IPS DF 19.7 (cell line): ENCODE results near the gene BMP7.
"Not testable (repeated sequence)": the region's sequence is repeated elsewhere in the genome, so short reads cannot be mapped to it uniquely, and the experiment has no call there.

Source experiments
- DNase-seq: peaks from one replicate; pipeline ENCODE4 v3.0.0-alpha.2; 2013; ENCODE audit warnings: low read depth, low spot score

The BMP7 gene

DNA sequence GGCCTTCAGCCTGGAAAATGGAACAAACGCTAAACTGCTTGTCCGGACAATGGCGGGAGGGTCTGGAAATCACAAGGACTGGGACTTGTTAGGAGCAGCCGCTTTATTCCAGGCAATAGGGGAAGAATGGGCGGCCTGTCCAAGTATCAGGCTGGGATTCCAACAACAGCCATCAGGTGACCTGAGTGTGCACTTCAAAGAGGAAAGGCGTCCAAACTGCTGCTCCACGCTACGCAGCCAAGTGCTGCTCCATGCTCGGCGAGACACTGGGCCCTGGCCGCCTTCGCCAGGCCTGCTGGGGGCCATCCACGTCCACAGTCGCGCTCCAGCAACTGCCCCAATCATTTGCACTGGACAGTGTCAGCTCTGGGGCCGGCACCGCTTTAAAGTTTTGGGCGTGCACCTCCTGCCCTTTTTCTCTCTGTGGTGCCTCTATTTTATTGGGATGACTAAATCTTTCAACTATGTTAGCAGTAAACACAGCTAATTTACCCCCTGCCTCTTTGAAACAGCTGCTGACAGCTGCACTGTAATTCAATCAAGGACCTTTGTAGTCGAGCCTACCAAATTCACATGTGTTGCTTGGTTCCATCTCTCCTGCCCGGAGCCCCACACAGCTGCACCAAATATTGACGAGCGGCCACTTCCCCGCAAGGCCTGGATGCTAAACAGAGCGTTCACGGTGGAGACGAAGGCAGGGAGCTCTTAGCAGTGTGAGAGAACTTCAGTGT, 98.3 kb downstream of the BMP7 start:
- DNase-seq, result no peak

DNA sequence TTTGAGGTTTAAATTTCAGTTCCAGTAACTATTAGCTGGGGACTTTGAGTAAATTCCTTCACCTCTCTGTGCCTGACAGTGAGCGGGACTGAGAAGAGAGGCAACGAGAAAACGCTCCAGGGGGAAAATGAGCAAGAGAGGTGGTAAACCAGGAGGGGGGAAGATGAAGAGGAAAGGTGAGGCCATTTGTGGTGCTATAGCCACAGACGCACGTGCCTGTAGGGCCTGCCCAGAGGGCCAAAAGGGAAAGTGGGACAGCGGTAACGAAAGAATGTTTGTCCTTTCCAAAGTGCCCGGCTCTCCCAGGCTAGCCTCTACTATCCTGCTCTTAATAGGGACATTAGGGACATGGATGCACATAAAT, 99.2 kb downstream of the BMP7 start:
- no peak for DNase-seq

GRCh38 chr20:57166568-57167291, 99.7 kb downstream of the BMP7 start:
- DNase-seq, result no peak

DNA sequence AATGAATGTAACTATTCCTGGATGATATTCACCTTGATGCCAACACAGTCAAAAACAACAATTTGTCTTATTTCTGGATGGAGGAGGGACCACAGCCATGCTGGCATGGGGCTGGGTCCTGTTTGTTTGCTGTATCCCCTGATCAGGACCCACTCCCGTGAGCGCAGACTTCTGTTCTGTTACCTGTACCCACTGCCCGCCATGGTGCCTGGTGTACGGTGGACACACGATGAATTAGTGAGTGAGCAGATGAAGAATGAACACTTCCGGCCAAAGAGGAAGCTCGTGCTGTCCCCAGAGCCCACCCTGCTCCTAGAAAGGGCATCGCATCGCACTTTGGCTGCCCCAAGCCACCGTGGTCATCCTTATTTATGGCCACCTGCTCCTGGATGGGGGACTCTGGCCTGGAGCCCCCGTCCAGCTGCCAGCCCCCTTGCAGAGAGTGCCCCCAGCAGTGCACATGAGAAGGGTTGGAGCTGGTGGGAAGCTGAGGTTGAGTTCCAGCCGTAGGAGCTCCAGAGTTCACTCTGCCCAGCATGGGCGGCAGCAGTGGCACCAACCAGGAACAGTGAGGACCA, 100.9 kb downstream of the BMP7 start:
- DNase-seq, result no peak

- no peak for DNase-seq
Measured at GRCh38 chr20:57164872-57165271, 101.6 kb downstream of the BMP7 start.

DNA sequence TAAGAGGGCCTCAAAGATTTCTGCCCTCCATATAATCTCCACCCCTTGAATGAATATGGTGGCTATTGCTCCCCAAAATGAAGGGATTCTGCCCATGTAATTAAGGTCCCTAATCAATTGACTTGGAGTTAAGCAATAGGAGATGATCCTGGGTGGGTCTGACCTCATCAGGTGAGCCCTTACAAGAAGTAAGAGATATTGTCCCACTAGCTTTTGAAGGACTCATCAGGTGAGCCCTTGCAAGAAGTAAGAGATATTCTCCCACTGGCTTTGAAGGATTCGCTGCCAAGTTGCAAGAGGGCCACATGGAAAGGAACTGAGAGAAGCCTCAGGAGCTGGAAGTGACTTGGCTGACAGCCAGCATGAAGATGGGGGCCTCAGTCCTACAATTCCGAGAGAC, 103.4 kb downstream of the BMP7 start:
- DNase-seq, result no peak

GRCh38 chr20:57162362-57162652, 104.1 kb downstream of the BMP7 start:
- no peak for DNase-seq

GRCh38 chr20:57161478-57162361, 104.7 kb downstream of the BMP7 start:
- no peak for DNase-seq

DNA sequence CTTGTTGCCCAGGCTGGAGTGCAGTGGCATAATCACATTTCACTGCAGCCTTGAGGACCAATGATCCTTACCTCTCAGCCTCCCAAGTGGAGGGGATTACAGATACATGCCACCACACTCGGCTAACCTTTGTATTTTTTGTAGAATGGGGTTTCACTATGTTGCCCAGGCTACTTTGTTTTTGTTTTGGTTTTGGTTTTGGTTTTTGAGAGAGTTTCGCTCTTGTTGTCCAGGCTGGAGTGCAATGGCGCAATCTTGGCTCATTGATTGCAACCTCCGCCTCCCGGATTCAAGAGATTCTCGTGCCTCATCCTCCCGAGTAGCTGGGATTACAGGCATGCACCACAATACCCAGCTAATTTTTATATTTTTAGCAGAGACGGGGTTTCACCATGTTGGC, 105.5 kb downstream of the BMP7 start:
- no peak for DNase-seq

DNA sequence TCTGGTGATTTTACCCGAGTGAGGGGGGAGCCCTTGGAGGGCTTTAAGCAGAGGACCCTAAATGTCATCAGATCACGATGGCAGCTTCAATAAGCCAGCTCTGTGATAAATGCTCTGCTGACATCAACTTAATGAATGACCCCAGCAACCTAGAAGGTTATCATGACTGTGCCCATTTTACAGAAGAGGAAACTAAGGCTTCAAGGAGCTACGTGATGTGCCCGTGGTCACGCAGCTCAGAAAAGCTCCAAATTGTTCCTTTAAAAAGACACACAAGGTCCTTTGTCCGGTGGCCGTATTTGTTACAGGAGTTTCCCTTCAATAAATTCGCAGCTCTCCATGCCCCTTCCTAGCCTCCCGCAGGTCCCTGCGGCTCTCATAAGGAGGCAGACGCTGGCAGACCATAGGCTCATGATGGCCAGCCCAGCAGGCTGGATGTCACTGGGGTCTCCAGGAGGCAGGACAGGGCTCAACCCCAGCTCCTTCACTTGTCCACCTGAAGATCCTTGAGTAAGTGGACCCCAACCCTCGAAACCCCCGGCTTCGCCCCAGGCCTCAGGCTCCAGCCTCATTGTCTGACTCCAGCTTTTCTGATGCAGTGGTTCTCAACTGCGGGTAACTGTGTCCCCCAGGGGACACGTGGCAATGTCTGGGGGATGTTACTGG, 106.4 kb downstream of the BMP7 start:
- no peak for DNase-seq

GRCh38 chr20:57159193-57159851, 107.1 kb downstream of the BMP7 start:
- DNase-seq, result no peak

DNA sequence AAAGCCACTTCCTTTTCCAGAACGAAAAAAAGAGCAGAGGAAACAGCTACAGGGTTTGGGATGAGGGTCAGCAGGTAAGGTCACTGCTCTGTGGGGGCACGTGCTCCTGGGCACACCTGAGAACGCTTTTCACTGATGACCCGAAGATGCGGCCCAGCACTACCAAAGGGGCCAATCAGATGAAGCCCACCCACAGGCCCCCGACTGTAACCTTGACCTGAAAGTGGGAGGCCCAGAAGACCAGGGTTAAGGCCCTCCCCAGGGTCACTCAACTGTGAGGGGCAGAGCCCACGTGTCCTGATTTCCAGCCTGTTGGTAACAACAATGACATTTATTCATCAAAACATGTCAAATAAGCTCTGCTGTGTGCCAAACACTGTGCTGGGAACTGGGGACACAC, 108.0 kb downstream of the BMP7 start:
- no peak for DNase-seq

DNA sequence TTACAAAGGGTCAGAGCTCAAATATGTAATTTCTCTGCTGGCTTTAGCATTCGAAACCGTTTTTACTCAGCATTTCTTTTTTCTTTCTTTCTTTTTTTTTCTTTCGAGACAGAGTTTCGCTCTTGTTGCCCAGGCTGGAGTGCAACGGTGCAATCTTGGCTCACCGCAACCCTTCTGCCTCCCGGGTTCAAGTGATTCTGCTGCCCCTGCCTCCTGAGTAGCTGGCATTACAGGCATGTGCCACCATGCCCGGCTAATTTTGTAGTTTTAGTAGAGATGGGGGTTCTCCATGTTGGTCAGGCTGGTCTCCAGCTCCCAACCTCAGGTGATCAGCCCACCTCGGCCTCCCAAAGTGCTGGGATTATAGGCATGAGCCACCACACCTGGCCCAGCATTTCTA, 108.7 kb downstream of the BMP7 start:
- DNase-seq, result not testable (repeated sequence)

GRCh38 chr20:57157106-57157691, 109.2 kb downstream of the BMP7 start:
- no peak for DNase-seq

DNA sequence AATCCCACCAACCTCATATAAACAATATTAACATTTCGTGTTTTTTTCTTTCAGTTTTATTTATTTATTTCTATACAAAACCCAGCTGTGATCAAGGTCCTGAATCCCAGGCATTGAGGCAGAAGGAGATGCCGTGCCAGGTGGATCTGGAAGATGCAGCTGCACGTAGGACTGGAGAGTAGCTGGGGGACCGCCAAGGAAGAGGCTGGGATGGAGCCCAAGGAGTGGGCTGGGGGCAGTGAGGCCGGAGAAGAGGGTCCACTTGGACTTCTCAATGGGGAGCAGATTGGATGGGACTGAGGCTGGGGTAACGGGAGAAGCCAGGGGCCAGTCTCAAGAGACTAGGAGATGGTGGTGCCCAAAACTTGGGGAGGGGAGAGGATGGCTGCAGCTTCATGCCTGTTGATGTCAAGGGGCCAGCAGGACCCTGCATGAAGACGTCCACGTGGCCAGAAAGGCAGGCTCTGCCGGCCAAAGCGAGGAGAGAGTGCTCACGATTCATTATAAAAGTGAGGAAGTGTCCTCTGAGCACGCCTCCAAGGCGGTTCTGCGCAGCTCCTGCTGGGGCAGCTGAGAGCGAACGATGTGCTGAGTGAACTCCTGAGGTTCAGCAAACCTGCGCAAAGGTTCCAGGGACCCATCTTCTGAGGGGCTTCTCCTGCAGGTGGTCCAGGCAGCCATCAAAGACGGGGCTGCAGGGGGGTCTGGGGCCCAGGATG, 110.3 kb downstream of the BMP7 start:
- no peak for DNase-seq

- no peak for DNase-seq
Measured at GRCh38 chr20:57155415-57155814, 111.0 kb downstream of the BMP7 start.

DNA sequence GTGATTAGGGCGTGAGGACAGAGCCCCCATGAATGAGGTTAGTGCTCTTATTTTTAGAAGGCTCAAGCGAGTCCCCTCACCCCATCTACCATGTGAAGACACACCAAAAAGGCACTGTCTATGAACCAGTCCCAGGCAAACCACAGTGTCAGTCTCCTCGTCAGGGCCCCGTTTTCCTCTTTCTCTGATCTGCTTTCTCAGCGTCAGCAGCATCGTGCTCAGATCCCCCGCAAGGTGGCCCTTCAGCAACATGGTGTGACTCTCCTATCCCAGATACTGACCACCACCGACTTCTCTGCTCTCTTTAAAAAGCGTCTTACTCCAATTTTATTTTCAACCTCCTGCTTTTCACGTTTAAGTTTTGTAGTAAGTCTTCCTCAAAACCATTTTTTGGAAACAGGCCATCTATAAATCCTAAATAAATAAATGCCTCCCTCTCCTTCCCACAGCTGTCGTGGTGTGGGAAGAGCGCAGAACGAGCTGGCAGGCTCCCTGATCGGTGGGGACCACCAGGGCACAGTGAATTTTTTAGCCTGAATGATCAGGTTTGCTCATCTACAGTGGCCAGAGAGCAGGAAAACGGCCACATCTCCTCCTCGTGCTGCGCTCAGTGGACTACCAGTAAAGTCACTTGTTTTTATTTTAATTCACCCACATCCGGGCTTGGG, 113.1 kb downstream of the BMP7 start:
- DNase-seq, result no peak

- DNase-seq, result no peak
Measured at GRCh38 chr20:57152557-57152956, 113.9 kb downstream of the BMP7 start.

- no peak for DNase-seq
Measured at GRCh38 chr20:57150559-57150958, 115.9 kb downstream of the BMP7 start.

GRCh38 chr20:57148263-57148662, 118.2 kb downstream of the BMP7 start:
- DNase-seq, result no peak
